ENCODE data around the gene CTSH. TPM values are rescaled to one million over a fixed set of nuclear protein-coding genes. Genes with fewer than 3 reads are reported as not detected.

Gene CTSH
- total and polyA plus RNA-seq, 2 of the 13 experiments (the other 11 are each of a cell fraction or from before 2014, with no cell fraction given), result 265 to 653 TPM

GRCh38 chr15:78947506-78947905 lies 2.7 kb upstream of the CTSH start:
- Histone ChIP-seq H3K4me2 (ENCODE audit: low read depth, low read length) (no peak overlapping the region), H3K9ac (ENCODE audit: insufficient read depth, low read depth, low read length) (no peak overlapping the region), H2AFZ (ENCODE audit: low read length) (no peak overlapping the region), H3K27ac (ENCODE audit: extremely low read length, insufficient read depth, low read length) (no peak overlapping the region), H3K4me1 (ENCODE audit: insufficient read depth, low read length) (peaks cover 84% of the 10 kb centered on the region), H3K36me3 (replicated peaks in 1 of 2; ENCODE audit: control insufficient read depth in 1 of 2, insufficient read depth in 2 of 2, low read length in 2 of 2) (no peaks in the 10 kb centered on the region), H3K9me3 (ENCODE audit: low read length) (no peaks in the 10 kb centered on the region), H3K79me2 (ENCODE audit: insufficient read depth, low read length) (peaks cover 21% of the 10 kb centered on the region), H3K4me3 (replicated peaks in 1 of 3; ENCODE audit: insufficient read depth in 1 of 3, low read depth in 2 of 3, low read length in 3 of 3) (no peak overlapping the region), H3K27me3 (ENCODE audit: control insufficient read depth in 1 of 2, insufficient read depth in 2 of 2, low read length in 2 of 2) (no peaks in the 10 kb centered on the region; a peak in 2 of 5 replicates), H4K20me1 (ENCODE audit: insufficient read depth, low read length) (no peaks in the 10 kb centered on the region)
- ChIA-PET CTCF (ENCODE audit: low intra/inter-chr PET ratio, low total read pairs) (no interaction called here), POLR2A (no interaction called here)
- DNase-seq (ENCODE audit: low spot score), result no peak
- in situ Hi-C loops (cut with HindIII; ENCODE audit: extremely low pct_ligation_motif_present, low pct_unique_long_range_greater_than_20kb) (loop anchor here (5.0 kb wide), 1 partner anchor 60 kb away; no protein-coding TSS in a partner anchor), intact Hi-C loops (cut with micrococcal nuclease; ENCODE audit: unreplicated experiment) (loop anchor here (10.0 kb wide), 1 partner anchor 47 kb away; no protein-coding TSS in a partner anchor)
- no peak for FAIRE-seq
- TF ChIP-seq HMG20A (CRISPR knock-in tag; IDR thresholded peaks at IDR 0.05; ENCODE audit: borderline replicate concordance), result no peak
- TF ChIP-seq ZNF629 (CRISPR knock-in tag; conservative IDR thresholded peaks at IDR 0.05), result peak; percentile 49
- BruUV-seq (replicated peaks), result no TSS peak
- ATAC-seq, result no peak
- WGBS (ENCODE audit: low lambda C conversion rate), result 20% methylated on average over 5 of the region's 5 CpGs

GRCh38 chr15:78946493-78946892 lies 1.6 kb upstream of the CTSH start:
- H3K4me3 ChIP-seq (replicated peaks in 1 of 3; ENCODE audit: insufficient read depth in 1 of 3, low read depth in 2 of 3, low read length in 3 of 3), result no peak overlapping the region
- 51% methylated on average over 5 of the region's 5 CpGs for WGBS (ENCODE audit: low lambda C conversion rate)
- no peaks in the 10 kb centered on the region for H3K36me3 ChIP-seq (replicated peaks in 1 of 2; ENCODE audit: control insufficient read depth in 1 of 2, insufficient read depth in 2 of 2, low read length in 2 of 2)
- H3K9me3 ChIP-seq (ENCODE audit: low read length), result no peaks in the 10 kb centered on the region
- POLR2A ChIA-PET, result no interaction called here
- DNase-seq (ENCODE audit: low spot score) (no peak), FAIRE-seq (no peak), ATAC-seq (no peak)
- CTCF ChIA-PET (ENCODE audit: low intra/inter-chr PET ratio, low total read pairs), result no interaction called here
- intact Hi-C loops (cut with micrococcal nuclease; ENCODE audit: unreplicated experiment) (loop anchor here (10.0 kb wide), 1 partner anchor 48 kb away; no protein-coding TSS in a partner anchor), in situ Hi-C loops (cut with HindIII; ENCODE audit: extremely low pct_ligation_motif_present, low pct_unique_long_range_greater_than_20kb) (loop anchor here (5.0 kb wide), 1 partner anchor 61 kb away; no protein-coding TSS in a partner anchor)
- H3K4me2 ChIP-seq (ENCODE audit: low read depth, low read length), result no peak overlapping the region; the same call in 1 of the 2 replicates
- no peaks in the 10 kb centered on the region; a peak in 2 of 5 replicates for H3K27me3 ChIP-seq (ENCODE audit: control insufficient read depth in 1 of 2, insufficient read depth in 2 of 2, low read length in 2 of 2)
- no peaks in the 10 kb centered on the region for H4K20me1 ChIP-seq (ENCODE audit: insufficient read depth, low read length)
- TF ChIP-seq POLR2A (IDR thresholded peaks at IDR 0.05; ENCODE audit: insufficient read depth in 1 of 2, low read depth in 2 of 2, low read length in 2 of 2), result no peak
- peak; percentile 92 for TF ChIP-seq ZNF629 (CRISPR knock-in tag; conservative IDR thresholded peaks at IDR 0.05)
- TF ChIP-seq HOXA5 (CRISPR knock-in tag; IDR thresholded peaks at IDR 0.05), result no peak
- no peak for TF ChIP-seq MNT (IDR thresholded peaks at IDR 0.05)
- TF ChIP-seq ZMYM3 (CRISPR knock-in tag; IDR thresholded peaks at IDR 0.05), result peak; percentile 47; the same call in 1 of the 2 replicates
- TF ChIP-seq ZNF770 (CRISPR knock-in tag; IDR thresholded peaks at IDR 0.05), result peak; percentile 12; the same call in 1 of the 2 replicates
- BruUV-seq (replicated peaks), result no TSS peak
- H2AFZ ChIP-seq (ENCODE audit: low read length), result no peak overlapping the region
- peaks cover 78% of the 10 kb centered on the region for H3K4me1 ChIP-seq (ENCODE audit: insufficient read depth, low read length)
- no peak overlapping the region for H3K9ac ChIP-seq (ENCODE audit: insufficient read depth, low read depth, low read length)
- H3K79me2 ChIP-seq (ENCODE audit: insufficient read depth, low read length), result peaks cover 27% of the 10 kb centered on the region
- H3K27ac ChIP-seq (ENCODE audit: extremely low read length, insufficient read depth, low read length), result no peak overlapping the region
